ENCODE data around the gene EHF.

Gene EHF

DNA sequence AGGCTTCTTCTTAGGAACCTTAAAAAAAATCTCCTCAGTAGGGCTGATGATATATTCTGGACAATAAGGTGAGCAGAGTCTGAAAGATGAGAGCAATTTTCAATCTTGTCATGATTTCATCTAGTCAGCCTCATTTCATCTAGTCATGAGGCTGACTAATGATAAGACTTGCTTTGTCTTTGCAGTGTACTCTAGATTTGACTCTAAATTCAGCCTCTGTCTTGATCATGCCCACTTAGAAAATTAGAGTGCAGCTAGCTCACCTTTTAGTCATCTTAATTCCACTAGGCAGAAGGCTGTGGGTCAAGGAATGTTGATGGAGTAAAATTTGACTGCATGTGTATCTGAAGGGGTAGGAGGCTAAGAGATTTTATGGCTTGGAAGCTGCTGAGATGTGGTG is 5.5 kb downstream of the EHF start:
- no peak for DNase-seq

DNA sequence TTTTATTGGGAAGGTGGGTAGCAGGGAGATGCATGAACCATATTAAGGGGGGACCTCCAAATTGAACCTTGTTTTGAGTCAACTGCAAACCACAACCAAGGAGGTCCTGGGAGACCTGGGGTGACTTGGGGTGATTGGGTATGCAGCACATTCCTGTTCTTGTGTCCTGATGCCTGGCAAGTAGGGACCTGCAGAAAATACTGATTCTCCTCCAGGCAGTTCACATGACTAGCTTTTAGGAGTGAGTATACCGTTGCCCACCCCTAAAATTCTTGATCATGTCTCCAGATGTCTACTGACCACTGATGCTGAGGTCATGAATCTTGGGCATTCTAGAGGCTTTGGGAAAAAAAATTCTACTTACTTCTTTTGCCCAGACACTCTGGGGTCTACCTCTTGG is 6.3 kb downstream of the EHF start:
- DNase-seq = no peak

GRCh38 chr11:34629711-34630110 is 8.8 kb downstream of the EHF start:
- no peak for DNase-seq

- no peak for DNase-seq
These were observed 9.7 kb downstream of the EHF start for GRCh38 chr11:34630544-34630943.

DNA sequence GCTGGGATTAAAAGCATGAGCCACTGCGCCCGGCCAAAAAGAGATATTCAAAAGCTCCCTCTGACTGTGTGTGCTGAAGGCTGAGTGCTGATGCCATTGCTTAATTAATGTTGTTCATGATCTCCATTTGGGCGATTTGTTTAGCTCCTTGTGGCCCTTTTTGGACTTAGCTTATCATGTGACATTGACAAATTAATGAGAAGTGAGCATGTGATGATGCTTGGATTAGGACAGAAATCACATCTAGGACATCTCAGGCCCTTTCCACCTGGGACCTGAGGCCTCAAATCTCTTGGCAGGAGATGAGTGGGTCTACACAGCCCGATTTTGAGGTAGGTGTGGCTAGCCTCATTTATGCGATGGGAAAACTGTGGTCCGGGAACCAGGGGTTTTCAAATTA is 10.4 kb downstream of the EHF start:
- DNase-seq = no peak

DNA sequence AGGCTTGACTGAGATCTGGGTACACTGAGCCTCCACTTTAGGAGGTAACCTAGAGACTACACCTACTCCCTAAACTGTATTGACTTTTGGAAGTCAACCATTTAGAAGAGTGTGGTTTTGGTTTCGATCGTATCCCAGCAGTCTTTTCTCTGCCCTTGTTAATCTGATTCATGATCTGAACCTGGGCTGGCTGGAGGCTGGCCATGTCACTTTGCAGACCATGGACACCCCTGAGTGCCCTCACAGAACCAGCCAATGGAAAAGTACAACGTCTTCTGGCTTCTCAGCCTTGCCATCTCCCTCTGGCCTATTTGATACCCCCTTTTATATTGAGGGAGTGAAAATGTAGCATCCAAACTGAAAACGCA is 10.8 kb downstream of the EHF start:
- no peak for DNase-seq

- no peak for DNase-seq
These were observed 11.4 kb downstream of the EHF start for GRCh38 chr11:34632105-34632791.

- no peak for DNase-seq
These were observed 12.7 kb downstream of the EHF start for GRCh38 chr11:34633640-34633989.

GRCh38 chr11:34633990-34634693 is 13.2 kb downstream of the EHF start:
- no peak for DNase-seq

DNA sequence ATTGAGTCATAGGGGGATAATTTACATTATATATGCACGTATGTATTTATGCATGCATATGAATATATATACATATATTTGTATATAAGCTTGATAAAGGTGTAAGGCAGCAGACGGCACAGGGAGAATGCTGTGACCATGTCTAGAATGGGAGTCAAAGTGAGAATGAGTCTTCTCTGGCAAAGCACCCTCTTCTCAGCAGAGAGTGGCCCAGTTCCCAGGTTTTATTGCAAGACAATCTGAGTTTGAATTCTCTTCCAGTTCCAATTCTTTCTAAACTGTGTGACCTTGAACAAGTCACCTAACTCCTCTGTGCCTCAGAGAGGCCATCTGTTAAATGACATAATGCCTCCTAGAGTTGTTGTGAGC is 13.8 kb downstream of the EHF start:
- no peak for DNase-seq

DNA sequence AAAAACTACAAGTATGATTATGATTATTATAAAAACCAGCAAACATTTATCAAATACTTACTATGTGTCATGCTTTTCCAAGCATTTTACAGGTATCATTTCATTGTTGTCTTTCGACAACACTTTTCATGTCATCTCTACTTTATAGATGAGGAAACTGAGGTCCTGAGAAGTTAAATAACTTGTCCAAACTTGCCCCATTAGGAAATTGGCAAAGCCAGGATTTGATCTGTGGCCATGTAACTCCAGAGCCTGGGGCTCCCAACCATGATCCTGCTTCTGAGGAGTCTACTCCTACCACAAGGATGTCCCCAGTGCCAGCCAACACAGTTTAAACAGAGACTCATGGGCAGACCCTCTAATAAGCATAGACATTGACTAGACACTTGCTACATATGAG is 15.2 kb downstream of the EHF start:
- no peak for DNase-seq

DNA sequence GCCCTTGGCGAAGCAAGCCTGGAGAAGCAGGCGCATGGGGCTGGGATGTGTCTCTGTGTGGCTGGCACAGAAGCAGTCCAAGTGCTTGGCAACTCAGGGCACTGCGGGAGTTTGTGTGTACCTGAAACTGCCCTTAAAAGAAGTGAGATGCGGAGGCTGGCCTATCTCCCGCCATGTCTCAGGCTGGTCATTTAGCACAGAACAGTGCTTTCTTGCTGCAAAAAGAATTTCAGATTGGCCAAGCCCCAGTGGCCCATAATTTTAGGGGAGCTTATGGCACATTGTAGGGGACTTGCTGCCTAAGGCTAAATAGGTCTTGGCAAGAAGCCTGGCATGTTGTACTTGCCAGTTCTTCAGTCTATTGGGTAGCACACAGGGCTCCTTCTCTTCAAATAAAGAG is 16.4 kb downstream of the EHF start:
- no peak for DNase-seq

GRCh38 chr11:34638897-34639296 is 18.0 kb downstream of the EHF start:
- no peak for DNase-seq

- no peak for DNase-seq
These were observed 18.7 kb downstream of the EHF start for GRCh38 chr11:34639545-34639944.

DNA sequence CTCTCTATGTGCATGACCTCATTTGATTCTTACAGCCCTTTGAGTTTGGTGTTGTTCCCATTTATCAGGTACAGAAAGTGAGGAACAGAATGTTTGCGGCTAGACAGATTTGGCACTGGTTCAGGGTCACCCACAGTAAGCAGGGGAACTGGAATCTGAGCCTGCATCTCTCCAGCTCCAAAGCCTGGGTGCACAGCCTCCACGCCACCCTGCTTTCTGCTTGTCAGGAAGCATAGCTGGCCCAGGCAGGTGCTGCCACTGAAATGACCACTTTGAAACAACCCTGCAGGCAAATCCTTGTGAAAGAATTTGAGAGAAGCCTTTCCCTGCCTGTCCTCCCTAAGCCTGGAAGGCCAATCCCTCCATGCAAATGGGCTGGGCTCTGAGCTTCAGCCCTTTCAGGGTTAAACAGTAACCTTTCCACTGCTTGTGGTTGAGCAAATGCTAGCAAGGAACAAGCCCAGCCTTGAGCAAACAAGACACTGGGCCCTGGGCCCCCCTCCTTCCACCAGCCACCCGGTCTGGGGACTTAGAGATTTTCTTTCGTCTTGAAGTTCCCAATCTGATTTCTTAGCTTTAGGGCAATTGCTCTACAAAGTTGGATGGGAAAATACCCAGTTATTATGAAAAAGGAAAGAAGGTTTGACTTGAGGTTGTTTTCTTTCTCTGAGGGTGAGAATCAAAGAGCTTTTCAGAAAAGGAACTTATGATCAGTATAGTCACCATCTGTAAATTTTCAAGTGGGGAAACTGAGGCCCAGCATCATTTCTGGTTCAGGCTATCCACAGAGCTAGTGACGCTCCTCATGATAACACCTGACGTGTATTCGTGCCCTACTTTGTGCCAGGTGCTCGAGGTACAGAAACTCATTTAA is 19.4 kb downstream of the EHF start:
- no peak for DNase-seq

- DNase-seq = no peak
These were observed 20.0 kb downstream of the EHF start for GRCh38 chr11:34640924-34641275.

- DNase-seq = no peak
These were observed 20.6 kb downstream of the EHF start for GRCh38 chr11:34641456-34641855.

DNA sequence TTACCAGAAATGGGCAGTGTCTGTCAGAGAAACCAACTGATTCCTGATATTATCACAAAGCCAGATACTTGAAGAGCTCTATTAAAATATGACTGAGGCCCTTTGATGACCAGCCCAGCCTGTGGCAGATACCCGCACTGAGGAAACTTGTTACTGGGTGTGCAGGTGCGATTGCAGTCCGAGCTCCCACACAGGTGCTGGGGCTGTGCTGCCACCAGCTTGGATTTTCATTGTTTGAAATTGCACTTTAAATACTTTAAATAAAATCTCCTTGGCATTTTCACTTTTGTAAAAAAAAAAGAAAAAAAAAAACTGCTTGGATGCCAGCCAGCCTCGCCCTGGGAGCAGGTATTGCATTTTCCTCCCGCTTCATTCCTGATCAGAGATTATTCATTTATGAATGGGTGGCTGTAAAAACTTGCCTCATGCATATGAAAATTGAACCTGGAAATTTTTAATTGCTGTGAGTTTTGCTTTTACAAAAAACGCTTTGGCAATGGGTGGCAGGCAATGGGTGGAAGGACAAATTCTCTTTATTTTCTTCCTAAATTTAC is 21.2 kb downstream of the EHF start:
- DNase-seq = no peak

DNA sequence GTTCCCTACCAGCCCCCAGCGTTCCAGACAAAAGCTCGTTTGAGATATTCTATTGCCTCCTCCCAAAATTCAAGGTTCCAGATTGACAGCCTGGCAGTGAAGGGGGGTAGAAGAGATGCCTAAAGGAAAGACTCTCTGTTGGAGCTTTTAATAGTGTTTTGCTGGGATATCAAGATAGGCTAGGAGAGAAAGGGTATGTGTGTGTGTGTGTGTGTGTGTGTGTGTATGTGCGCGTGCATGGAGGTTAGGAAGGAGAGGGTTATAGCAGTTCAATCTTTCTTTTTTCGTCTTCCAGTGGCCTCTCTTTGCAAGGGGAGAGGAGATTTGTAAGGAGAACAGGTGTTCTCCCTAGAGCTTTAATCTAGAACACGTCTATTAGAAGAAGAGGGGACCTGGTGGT is 22.0 kb downstream of the EHF start:
- DNase-seq = no peak

- no peak for DNase-seq
These were observed 22.4 kb downstream of the EHF start for GRCh38 chr11:34643311-34643710.

GRCh38 chr11:34643846-34644245 is 23.0 kb downstream of the EHF start:
- DNase-seq = no peak

GRCh38 chr11:34644669-34645406 is 23.9 kb downstream of the EHF start:
- DNase-seq = no peak

GRCh38 chr11:34646431-34646830 is 25.5 kb downstream of the EHF start:
- no peak for DNase-seq

All from SHP77 (cell line).